NCI-H1930 (cell line): ENCODE measurements around the gene KNDC1.

Experiments used
- DNase-seq, 2 experiments: peaks; one replicate each; lab custom pipeline; 2025; lab: John Stamatoyannopoulos, UW

KNDC1 gene

GRCh38 chr10:133194151-133194550 lies 34.1 kb downstream of the KNDC1 start:
- DNase-seq: no peak

- no peak for DNase-seq
Observed at GRCh38 chr10:133195096-133195495, 35.1 kb downstream of the KNDC1 start.

- no peak for DNase-seq
Observed at GRCh38 chr10:133195611-133196010, 35.6 kb downstream of the KNDC1 start.

GRCh38 chr10:133196221-133196915 lies 36.3 kb downstream of the KNDC1 start:
- DNase-seq: no peak

- no peak for DNase-seq
Observed at GRCh38 chr10:133196936-133197758, 37.1 kb downstream of the KNDC1 start.

- DNase-seq: no peak
Observed at GRCh38 chr10:133197786-133198185, 37.8 kb downstream of the KNDC1 start.

- DNase-seq: no peak
Observed at GRCh38 chr10:133198206-133198605, 38.2 kb downstream of the KNDC1 start.

GRCh38 chr10:133198621-133199487 lies 38.8 kb downstream of the KNDC1 start:
- no peak for DNase-seq

- no peak for DNase-seq
Observed at GRCh38 chr10:133199488-133199885, 39.5 kb downstream of the KNDC1 start.

GRCh38 chr10:133199992-133200611 lies 40.1 kb downstream of the KNDC1 start:
- no peak for DNase-seq

- no peak for DNase-seq
Observed at GRCh38 chr10:133200621-133201031, 40.6 kb downstream of the KNDC1 start.

GRCh38 chr10:133201151-133201947 lies 41.3 kb downstream of the KNDC1 start:
- DNase-seq: no peak

- no peak for DNase-seq
Observed at GRCh38 chr10:133201948-133202725, 42.1 kb downstream of the KNDC1 start.

GRCh38 chr10:133202778-133203651 lies 43.0 kb downstream of the KNDC1 start:
- DNase-seq: no peak

GRCh38 chr10:133203652-133204195 lies 43.7 kb downstream of the KNDC1 start:
- no peak for DNase-seq

GRCh38 chr10:133204226-133205015 lies 44.4 kb downstream of the KNDC1 start:
- no peak for DNase-seq

- DNase-seq: no peak
Observed at GRCh38 chr10:133205146-133205545, 45.1 kb downstream of the KNDC1 start.

- no peak for DNase-seq
Observed at GRCh38 chr10:133206356-133207040, 46.5 kb downstream of the KNDC1 start.
